PC-9 (cell line): ENCODE measurements around the gene DHRSX. TPM values are rescaled to one million over a fixed set of nuclear protein-coding genes. Genes with fewer than 3 reads are reported as not detected.

Source experiments
- BruUV-seq: library from RNA; stranded (reverse); fragments of 400-500 nt; replicated peaks from 2 replicates; lab custom pipeline; 2021; lab: Mats Ljungman, UMichigan
- CTCF ChIA-PET: fragments of 300-600 bp; sonication (Branson Sonifier 250); formaldehyde crosslinking; loops from one replicate; lab custom pipeline; 2022; ENCODE audit warnings: antibody characterized with exemption; lab: Charles Lee
- POLR2A ChIA-PET: fragments of 300-600 bp; sonication (Branson Sonifier 250); formaldehyde crosslinking; loops from one replicate; lab custom pipeline; 2022; ENCODE audit warnings: antibody characterized with exemption; ENCODE audit not compliant: unreplicated experiment; lab: Charles Lee
- DNase-seq, 2 experiments: peaks; one replicate each; pipeline versions ENCODE4 v3.0.0 to v3.0.0-alpha.2; 2015 to 2022; ENCODE audit warnings: mixed read lengths in 1 of 2
- H2AFZ ChIP-seq: fragments of 200-600 bp; sonication (generic); 2 replicates; pipeline ENCODE4 v1.8.1; 2017; ENCODE audit warnings: antibody characterized with exemption
- H3F3A ChIP-seq: fragments of 200-600 bp; sonication (generic); 2 replicates; pipeline ENCODE4 v1.8.1; 2017; ENCODE audit warnings: antibody characterized with exemption, mild to moderate bottlenecking, low read depth; ENCODE audit not compliant: insufficient read depth
- H3K27ac ChIP-seq: fragments of 200-600 bp; sonication (generic); 2 replicates; pipeline ENCODE4 v1.6.1; 2016; ENCODE audit warnings: mixed run types
- H3K27me3 ChIP-seq: fragments of 200-600 bp; sonication (generic); 2 replicates; pipeline ENCODE4 v1.6.1; 2016; ENCODE audit warnings: low read depth, mixed run types; ENCODE audit not compliant: insufficient read depth
- H3K36me3 ChIP-seq: fragments of 200-600 bp; sonication (generic); 2 replicates; pipeline ENCODE4 v1.6.1; 2016; ENCODE audit warnings: low read depth, mixed run types
- H3K4me1 ChIP-seq: fragments of 200-600 bp; sonication (generic); replicated peaks from 2 replicates; pipeline ENCODE4 v1.6.1; 2016; ENCODE audit warnings: mixed run types; ENCODE audit not compliant: insufficient read depth
- H3K4me2 ChIP-seq: fragments of 200-600 bp; sonication (generic); 2 replicates; pipeline ENCODE4 v1.6.1; 2017; ENCODE audit warnings: mixed run types
- H3K4me3 ChIP-seq: fragments of 200-600 bp; sonication (generic); 2 replicates; pipeline ENCODE4 v1.6.1; 2016; ENCODE audit warnings: mixed run types
- H3K79me2 ChIP-seq: fragments of 200-600 bp; sonication (generic); 2 replicates; pipeline ENCODE4 v1.6.1; 2017; ENCODE audit warnings: low read depth, mixed run types
- H3K9me2 ChIP-seq: fragments of 200-600 bp; sonication (generic); 2 replicates; pipeline ENCODE4 v1.8.1; 2017; ENCODE audit warnings: mild to moderate bottlenecking; ENCODE audit not compliant: insufficient read depth
- H3K9me3 ChIP-seq: fragments of 200-600 bp; sonication (generic); 2 replicates; pipeline ENCODE4 v1.8.1; 2016; ENCODE audit warnings: low read depth; ENCODE audit not compliant: insufficient read depth
- H4K20me1 ChIP-seq: fragments of 200-600 bp; sonication (generic); 2 replicates; pipeline ENCODE4 v1.8.1; 2017; ENCODE audit not compliant: insufficient read depth
- CTCF ChIP-seq: fragments of 200-600 bp; sonication (generic); conservative IDR thresholded peaks from 2 replicates; pipeline ENCODE4 v1.6.1; 2017; ENCODE audit warnings: mixed run types, antibody characterized with exemption, mild to moderate bottlenecking, moderate library complexity
- EZH2 ChIP-seq: fragments of 200-600 bp; sonication (generic); IDR thresholded peaks from 2 replicates; pipeline ENCODE4 v1.8.0; 2017; ENCODE audit warnings: antibody characterized with exemption, low read depth
- intact Hi-C: fragments of 100-400 bp; cut with micrococcal nuclease; formaldehyde crosslinking; loops from one replicate; pipeline ENCODE4 v1.10.0; 2022; ENCODE audit not compliant: unreplicated experiment
- total RNA-seq: library from RNA; stranded (reverse); gene quantifications from 2 replicates; pipeline ENCODE4 v1.2.3, GENCODE V29; 2021

DHRSX gene
- total RNA-seq, 1 experiment from 2014 or later: 13.2 TPM

DNA sequence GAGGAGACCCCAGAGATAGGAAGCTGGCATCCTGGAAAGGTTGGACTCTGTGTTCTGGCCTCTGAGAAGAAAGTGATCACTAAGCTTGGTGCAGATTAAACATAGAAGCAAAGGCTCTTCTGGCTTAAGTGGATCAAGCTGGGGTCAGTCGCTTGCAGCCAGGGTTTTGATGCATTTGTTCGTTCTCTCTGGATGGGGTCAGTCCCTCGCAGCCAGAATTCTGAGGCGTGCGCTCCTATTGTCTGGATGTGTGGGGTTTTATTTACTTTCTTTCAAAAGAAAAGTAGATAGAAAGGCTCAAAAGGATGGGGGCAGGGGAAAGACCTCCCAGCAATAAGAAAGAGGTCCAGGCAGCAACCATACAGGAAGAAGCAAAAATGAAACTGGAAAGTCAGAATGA lies 152.6 kb downstream of the DHRSX start:
- intact Hi-C loops: no loop called here

GRCh38 chrX:2346158-2346557 lies 154.6 kb downstream of the DHRSX start:
- no peak for DNase-seq

More for the DNA sequence above, 152.6 kb downstream of the DHRSX start:
- CTCF ChIA-PET: no interaction called here
- Histone ChIP-seq H3K4me3 (no peak overlapping the region), H3K9me2 (no peaks in the 10 kb centered on the region), H3K27ac (no peak overlapping the region), H3K4me1 (peaks cover 16% of the 10 kb centered on the region), H3K9me3 (no peaks in the 10 kb centered on the region), H3K36me3 (no peaks in the 10 kb centered on the region), H3K79me2 (no peaks in the 10 kb centered on the region), H3K27me3 (no peaks in the 10 kb centered on the region), H4K20me1 (no peaks in the 10 kb centered on the region; the same call in 1 of the 2 replicates), H2AFZ (no peak overlapping the region), H3F3A (peaks cover 22% of the 10 kb centered on the region), H3K4me2 (no peak overlapping the region)
- POLR2A ChIA-PET: no interaction called here
- TF ChIP-seq EZH2: no peak
- TF ChIP-seq CTCF: no peak
- BruUV-seq: no TSS peak
- DNase-seq: no peak

GRCh38 chrX:2345562-2345961 lies 155.2 kb downstream of the DHRSX start:
- Histone ChIP-seq H3K27me3 (no peaks in the 10 kb centered on the region), H3K36me3 (no peaks in the 10 kb centered on the region), H3K4me2 (no peak overlapping the region), H3K79me2 (no peaks in the 10 kb centered on the region), H2AFZ (no peak overlapping the region), H3K27ac (no peak overlapping the region), H3K9me3 (no peaks in the 10 kb centered on the region), H4K20me1 (no peaks in the 10 kb centered on the region), H3F3A (no peaks in the 10 kb centered on the region), H3K4me1 (no peaks in the 10 kb centered on the region), H3K4me3 (no peak overlapping the region), H3K9me2 (no peaks in the 10 kb centered on the region)
- DNase-seq: no peak
- no peak for TF ChIP-seq EZH2
- ChIA-PET POLR2A (no interaction called here), CTCF (no interaction called here)
- BruUV-seq: no TSS peak
- intact Hi-C loops: no loop called here

More at GRCh38 chrX:2346158-2346557, 154.6 kb downstream of the DHRSX start:
- intact Hi-C loops: no loop called here
- H4K20me1 ChIP-seq: no peaks in the 10 kb centered on the region; the same call in 1 of the 2 replicates
- no TSS peak for BruUV-seq
- no peaks in the 10 kb centered on the region for H3K27me3 ChIP-seq
- TF ChIP-seq CTCF (no peak), EZH2 (no peak)
- H3K79me2 ChIP-seq: no peaks in the 10 kb centered on the region
- no peak overlapping the region for H3K4me3 ChIP-seq
- ChIA-PET CTCF (no interaction called here), POLR2A (no interaction called here)
- peaks cover 2% of the 10 kb centered on the region; the same call in 1 of the 2 replicates for H3F3A ChIP-seq
- H2AFZ ChIP-seq: no peak overlapping the region
- H3K9me2 ChIP-seq: no peaks in the 10 kb centered on the region
- no peak overlapping the region for H3K4me2 ChIP-seq
- H3K36me3 ChIP-seq: no peaks in the 10 kb centered on the region
- no peak overlapping the region for H3K27ac ChIP-seq
- peaks cover 3% of the 10 kb centered on the region for H3K4me1 ChIP-seq
- H3K9me3 ChIP-seq: no peaks in the 10 kb centered on the region

DNA sequence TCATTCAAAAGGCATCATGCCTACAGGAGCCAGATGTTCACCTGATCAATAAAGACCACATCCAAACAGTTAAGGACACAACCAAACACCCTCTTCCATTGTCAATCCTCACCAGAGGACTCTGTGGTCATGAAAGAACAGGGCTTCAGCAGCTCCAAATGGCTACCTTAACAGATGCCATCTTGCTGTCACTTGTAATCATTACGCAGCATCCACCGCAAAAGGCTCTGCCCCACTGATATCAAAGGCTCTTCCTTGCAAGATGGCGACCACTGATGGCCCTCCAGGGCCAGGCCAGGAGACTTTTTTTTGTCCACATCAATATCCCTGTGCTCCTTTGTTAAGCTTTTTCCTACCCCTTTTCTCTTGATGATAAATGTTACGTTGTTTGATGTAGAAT lies 157.4 kb downstream of the DHRSX start:
- no peaks in the 10 kb centered on the region for H3K27me3 ChIP-seq
- TF ChIP-seq EZH2: no peak
- TF ChIP-seq CTCF: no peak
- H3F3A ChIP-seq: no peaks in the 10 kb centered on the region
- no peaks in the 10 kb centered on the region for H3K79me2 ChIP-seq
- ChIA-PET POLR2A (no interaction called here), CTCF (no interaction called here)
- H4K20me1 ChIP-seq: no peaks in the 10 kb centered on the region
- H3K9me2 ChIP-seq: no peaks in the 10 kb centered on the region
- H3K4me2 ChIP-seq: no peak overlapping the region
- H2AFZ ChIP-seq: no peak overlapping the region
- DNase-seq: no peak
- H3K36me3 ChIP-seq: no peaks in the 10 kb centered on the region
- no TSS peak for BruUV-seq
- no peaks in the 10 kb centered on the region for H3K4me1 ChIP-seq
- no peak overlapping the region for H3K4me3 ChIP-seq
- H3K27ac ChIP-seq: no peak overlapping the region
- H3K9me3 ChIP-seq: no peaks in the 10 kb centered on the region
- intact Hi-C loops: no loop called here
